PFSK-1 (cell line): Measurements from ENCODE around the gene EXD3.

Experiments used
- POLR2AphosphoS5 ChIP-seq: IDR thresholded peaks from 2 replicates; pipeline ENCODE4 v1.6.1; 2012; ENCODE audit warnings: low read depth, mild to moderate bottlenecking, control low read depth, low read length, moderate library complexity
- SIN3A ChIP-seq: IDR thresholded peaks from 2 replicates; pipeline ENCODE4 v1.6.1; 2012; ENCODE audit warnings: mild to moderate bottlenecking, low read length, moderate library complexity, borderline replicate concordance; ENCODE audit not compliant: insufficient read depth
- TF ChIP-seq, protein P1 (sequence below), 2 experiments: IDR thresholded peaks; 2 replicates each; pipeline versions ENCODE4 v1.6.1 to v1.8.0; 2011 to 2012; ENCODE audit warnings: low read depth in 2 of 2, low read length in 2 of 2, control low read depth in 1 of 2, inconsistent platforms in 1 of 2, mild to moderate bottlenecking in 1 of 2, moderate library complexity in 1 of 2; ENCODE audit not compliant: insufficient read depth in 1 of 2

DNA sequence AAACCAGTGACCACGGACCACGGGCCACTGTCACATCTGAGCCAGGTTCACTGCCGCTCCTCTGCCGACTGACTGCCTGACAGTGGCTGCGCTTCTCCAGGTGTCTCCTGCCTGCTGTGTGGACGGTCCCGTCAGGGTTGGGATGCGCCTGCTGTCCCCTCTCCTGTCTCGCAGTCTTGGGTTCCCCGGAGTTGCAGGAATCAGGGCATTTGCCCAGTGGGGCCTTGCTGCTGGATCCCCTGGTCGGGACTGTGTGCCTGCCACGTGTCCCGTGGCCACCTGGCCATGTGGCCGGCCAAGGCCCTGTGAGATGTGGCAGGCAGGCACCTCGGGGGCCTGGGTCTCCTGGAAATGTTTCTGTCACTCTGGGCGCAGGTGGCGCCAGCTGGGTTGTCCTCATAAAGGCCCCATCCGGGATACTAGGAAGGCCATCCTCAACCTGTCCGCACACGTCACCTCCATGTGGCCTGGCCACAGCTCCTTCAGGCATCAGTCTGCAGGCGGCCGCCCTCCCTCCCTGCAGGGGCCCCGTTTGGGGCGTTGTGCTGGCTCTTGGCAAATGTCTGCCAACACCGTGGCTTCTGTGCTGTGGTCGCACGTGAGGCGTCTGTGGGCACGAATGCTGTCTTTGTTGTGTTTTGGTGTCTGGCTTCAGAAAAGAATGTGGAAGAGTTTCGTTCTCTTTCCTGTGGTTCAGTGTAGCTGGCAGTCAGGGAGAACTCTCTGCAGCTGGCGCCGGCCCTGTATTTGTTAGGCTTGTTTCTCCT is 151.8 kb downstream of the EXD3 start:
- TF ChIP-seq, protein P1, sequence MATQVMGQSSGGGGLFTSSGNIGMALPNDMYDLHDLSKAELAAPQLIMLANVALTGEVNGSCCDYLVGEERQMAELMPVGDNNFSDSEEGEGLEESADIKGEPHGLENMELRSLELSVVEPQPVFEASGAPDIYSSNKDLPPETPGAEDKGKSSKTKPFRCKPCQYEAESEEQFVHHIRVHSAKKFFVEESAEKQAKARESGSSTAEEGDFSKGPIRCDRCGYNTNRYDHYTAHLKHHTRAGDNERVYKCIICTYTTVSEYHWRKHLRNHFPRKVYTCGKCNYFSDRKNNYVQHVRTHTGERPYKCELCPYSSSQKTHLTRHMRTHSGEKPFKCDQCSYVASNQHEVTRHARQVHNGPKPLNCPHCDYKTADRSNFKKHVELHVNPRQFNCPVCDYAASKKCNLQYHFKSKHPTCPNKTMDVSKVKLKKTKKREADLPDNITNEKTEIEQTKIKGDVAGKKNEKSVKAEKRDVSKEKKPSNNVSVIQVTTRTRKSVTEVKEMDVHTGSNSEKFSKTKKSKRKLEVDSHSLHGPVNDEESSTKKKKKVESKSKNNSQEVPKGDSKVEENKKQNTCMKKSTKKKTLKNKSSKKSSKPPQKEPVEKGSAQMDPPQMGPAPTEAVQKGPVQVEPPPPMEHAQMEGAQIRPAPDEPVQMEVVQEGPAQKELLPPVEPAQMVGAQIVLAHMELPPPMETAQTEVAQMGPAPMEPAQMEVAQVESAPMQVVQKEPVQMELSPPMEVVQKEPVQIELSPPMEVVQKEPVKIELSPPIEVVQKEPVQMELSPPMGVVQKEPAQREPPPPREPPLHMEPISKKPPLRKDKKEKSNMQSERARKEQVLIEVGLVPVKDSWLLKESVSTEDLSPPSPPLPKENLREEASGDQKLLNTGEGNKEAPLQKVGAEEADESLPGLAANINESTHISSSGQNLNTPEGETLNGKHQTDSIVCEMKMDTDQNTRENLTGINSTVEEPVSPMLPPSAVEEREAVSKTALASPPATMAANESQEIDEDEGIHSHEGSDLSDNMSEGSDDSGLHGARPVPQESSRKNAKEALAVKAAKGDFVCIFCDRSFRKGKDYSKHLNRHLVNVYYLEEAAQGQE (IDR thresholded peaks at IDR 0.05; ENCODE audit: insufficient read depth in 1 of 2, low read depth in 2 of 2, low read length in 2 of 2), result no peak
- TF ChIP-seq SIN3A (no peak), POLR2AphosphoS5 (no peak)
